GM18498 (cell line): ENCODE measurements around the gene ATP6V0E1.
"Not testable (repeated sequence)": the region's sequence is repeated elsewhere in the genome, so short reads cannot be mapped to it uniquely, and the experiment has no call there.

ENCODE experiments used
- ATAC-seq: cut with Tn5 transposase; IDR thresholded peaks from one replicate; pipeline ENCODE4 v1.9.1; 2021; ENCODE audit warnings: mild to moderate bottlenecking, moderate library complexity; ENCODE audit not compliant: unreplicated experiment

ATP6V0E1 gene

GRCh38 chr5:173069671-173070070 is 86.1 kb downstream of the ATP6V0E1 start:
- no peak for ATAC-seq

- ATAC-seq: no peak
Observed at GRCh38 chr5:173075137-173075843, 91.7 kb downstream of the ATP6V0E1 start.

GRCh38 chr5:173075970-173076369 is 92.4 kb downstream of the ATP6V0E1 start:
- no peak for ATAC-seq

- not testable (repeated sequence) for ATAC-seq
Observed at GRCh38 chr5:173076471-173076870, 92.9 kb downstream of the ATP6V0E1 start.

- no peak for ATAC-seq
Observed at GRCh38 chr5:173078878-173079277, 95.3 kb downstream of the ATP6V0E1 start.
